ENCODE data around the gene PRKN. TPM values are rescaled to one million over a fixed set of nuclear protein-coding genes. Genes with fewer than 3 reads are reported as not detected.

PRKN gene
- total RNA-seq, 1 donor from 2014 or later: 1.3 TPM

DNA sequence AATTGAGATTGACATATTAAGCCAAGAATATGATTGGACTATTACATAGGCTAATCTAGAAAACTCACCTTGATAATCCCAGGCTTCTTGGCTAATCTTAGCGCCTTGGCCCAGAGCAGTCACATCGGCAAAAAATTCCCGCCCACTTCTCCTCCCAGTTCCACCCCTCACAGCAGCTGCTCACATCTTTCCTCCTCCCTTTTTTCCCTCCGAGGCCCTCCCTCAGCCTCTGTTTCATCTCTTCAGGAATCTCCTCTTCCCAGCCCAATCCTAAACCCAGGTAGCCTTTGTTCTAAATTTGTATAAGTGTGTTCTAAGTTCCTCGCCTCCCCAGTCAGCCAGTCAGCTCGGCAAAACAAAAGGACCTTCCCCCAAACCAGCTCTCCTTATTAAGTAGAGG is 184.3 kb downstream of the PRKN start:
- no peak overlapping the region for H3K9ac ChIP-seq (ENCODE audit: low read length)
- H3K4me3 Mint-ChIP-seq (ENCODE audit: unreplicated experiment): no peak overlapping the region
- FAIRE-seq (no peak), DNase-seq (ENCODE audit: low read depth) (no peak)
- no peaks in the 10 kb centered on the region for H4K20me1 ChIP-seq (ENCODE audit: insufficient read depth, low read length)
- H3K27me3 Mint-ChIP-seq (ENCODE audit: low read depth, unreplicated experiment): peaks cover 1% of the 10 kb centered on the region
- H3K27ac Mint-ChIP-seq (ENCODE audit: unreplicated experiment): no peak overlapping the region
- no peaks in the 10 kb centered on the region for H3K36me3 ChIP-seq (ENCODE audit: insufficient read depth, low read length)
- no peaks in the 10 kb centered on the region for H3K27me3 ChIP-seq (ENCODE audit: insufficient read depth, low read length)
- no peaks in the 10 kb centered on the region for H3K79me2 ChIP-seq (ENCODE audit: insufficient read depth, low read length)
- no peaks in the 10 kb centered on the region for H3K9me3 ChIP-seq (ENCODE audit: insufficient read depth, low read depth, low read length)
- no peaks in the 10 kb centered on the region for H3K36me3 Mint-ChIP-seq (ENCODE audit: low read depth, unreplicated experiment)
- H3K9me3 Mint-ChIP-seq (ENCODE audit: unreplicated experiment): no peaks in the 10 kb centered on the region
- H3K4me2 ChIP-seq (ENCODE audit: low read length): no peak overlapping the region
- no peaks in the 10 kb centered on the region for H3K4me1 ChIP-seq (ENCODE audit: insufficient read depth, low read length)
- no peak overlapping the region for H3K4me3 ChIP-seq (ENCODE audit: insufficient read depth, low read depth, low read length)
- H3K27ac ChIP-seq (ENCODE audit: low read depth, low read length): no peak overlapping the region
- TF ChIP-seq EZH2 (IDR thresholded peaks at IDR 0.05; ENCODE audit: insufficient read depth, low read length) (no peak), CTCF (IDR thresholded peaks at IDR 0.05; ENCODE audit: insufficient read depth, low read depth, low read length) (no peak)
- no peak overlapping the region for H2AFZ ChIP-seq (ENCODE audit: low read depth, low read length)
- peaks cover 2% of the 10 kb centered on the region for H3K4me1 Mint-ChIP-seq (ENCODE audit: low read depth, unreplicated experiment)

DNA sequence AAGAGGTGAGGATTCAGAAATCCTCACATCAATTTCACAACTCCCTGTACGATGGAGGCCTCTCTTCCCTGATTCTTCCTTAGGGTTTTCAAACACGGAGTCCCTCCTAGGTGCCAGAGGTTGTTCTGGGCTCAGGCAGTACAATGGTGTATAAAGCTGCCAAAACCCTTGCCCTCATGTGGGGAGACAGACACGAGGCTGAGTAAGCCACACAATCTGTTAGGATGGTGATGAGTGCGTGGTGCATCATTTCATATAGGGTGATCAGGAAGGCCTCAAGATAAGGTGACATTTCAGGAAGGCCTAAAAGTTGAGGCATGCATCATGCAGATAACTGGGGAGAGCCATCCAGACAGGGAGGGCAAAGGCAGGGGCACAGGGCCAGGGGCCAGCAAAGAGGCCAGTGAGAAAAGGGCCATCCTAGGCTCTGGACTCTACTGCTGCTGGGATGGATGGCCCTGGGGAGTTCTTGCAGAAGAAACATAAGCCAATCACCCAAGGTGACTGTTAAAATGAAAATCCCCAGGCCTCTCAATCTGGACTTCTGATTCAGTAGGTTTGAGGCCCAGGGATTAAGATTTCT is 186.5 kb downstream of the PRKN start:
- Histone ChIP-seq H3K27me3 (ENCODE audit: insufficient read depth, low read length) (no peaks in the 10 kb centered on the region), H3K4me3 (ENCODE audit: insufficient read depth, low read depth, low read length) (no peak overlapping the region), H3K79me2 (ENCODE audit: insufficient read depth, low read length) (no peaks in the 10 kb centered on the region), H3K9ac (ENCODE audit: low read length) (no peak overlapping the region), H3K4me2 (ENCODE audit: low read length) (no peak overlapping the region), H3K27ac (ENCODE audit: low read depth, low read length) (no peak overlapping the region), H2AFZ (ENCODE audit: low read depth, low read length) (no peak overlapping the region), H3K4me1 (ENCODE audit: insufficient read depth, low read length) (no peaks in the 10 kb centered on the region), H4K20me1 (ENCODE audit: insufficient read depth, low read length) (no peaks in the 10 kb centered on the region), H3K36me3 (ENCODE audit: insufficient read depth, low read length) (no peaks in the 10 kb centered on the region), H3K9me3 (ENCODE audit: insufficient read depth, low read depth, low read length) (no peaks in the 10 kb centered on the region)
- FAIRE-seq (no peak), DNase-seq (ENCODE audit: low read depth) (no peak)
- H3K27me3 Mint-ChIP-seq (ENCODE audit: low read depth, unreplicated experiment): peaks cover 6% of the 10 kb centered on the region
- peaks cover 2% of the 10 kb centered on the region for H3K4me1 Mint-ChIP-seq (ENCODE audit: low read depth, unreplicated experiment)
- no peaks in the 10 kb centered on the region for H3K36me3 Mint-ChIP-seq (ENCODE audit: low read depth, unreplicated experiment)
- no peak overlapping the region for H3K27ac Mint-ChIP-seq (ENCODE audit: unreplicated experiment)
- no peak for TF ChIP-seq CTCF (IDR thresholded peaks at IDR 0.05; ENCODE audit: insufficient read depth, low read depth, low read length)
- TF ChIP-seq EZH2 (IDR thresholded peaks at IDR 0.05; ENCODE audit: insufficient read depth, low read length): no peak
- H3K9me3 Mint-ChIP-seq (ENCODE audit: unreplicated experiment): no peaks in the 10 kb centered on the region
- no peak overlapping the region for H3K4me3 Mint-ChIP-seq (ENCODE audit: unreplicated experiment)

- Mint-ChIP-seq H3K36me3 (ENCODE audit: low read depth, unreplicated experiment) (no peaks in the 10 kb centered on the region), H3K4me3 (ENCODE audit: unreplicated experiment) (no peak overlapping the region), H3K27ac (ENCODE audit: unreplicated experiment) (no peak overlapping the region), H3K27me3 (ENCODE audit: low read depth, unreplicated experiment) (peaks cover 6% of the 10 kb centered on the region), H3K4me1 (ENCODE audit: low read depth, unreplicated experiment) (peaks cover 2% of the 10 kb centered on the region), H3K9me3 (ENCODE audit: unreplicated experiment) (no peaks in the 10 kb centered on the region)
- no peaks in the 10 kb centered on the region for H4K20me1 ChIP-seq (ENCODE audit: insufficient read depth, low read length)
- H3K4me3 ChIP-seq (ENCODE audit: insufficient read depth, low read depth, low read length): no peak overlapping the region
- H3K9ac ChIP-seq (ENCODE audit: low read length): no peak overlapping the region
- no peak overlapping the region for H3K27ac ChIP-seq (ENCODE audit: low read depth, low read length)
- DNase-seq (ENCODE audit: low read depth) (no peak), FAIRE-seq (no peak)
- no peaks in the 10 kb centered on the region for H3K4me1 ChIP-seq (ENCODE audit: insufficient read depth, low read length)
- H3K9me3 ChIP-seq (ENCODE audit: insufficient read depth, low read depth, low read length): no peaks in the 10 kb centered on the region
- H3K36me3 ChIP-seq (ENCODE audit: insufficient read depth, low read length): no peaks in the 10 kb centered on the region
- H3K4me2 ChIP-seq (ENCODE audit: low read length): no peak overlapping the region
- no peak overlapping the region for H2AFZ ChIP-seq (ENCODE audit: low read depth, low read length)
- H3K27me3 ChIP-seq (ENCODE audit: insufficient read depth, low read length): no peaks in the 10 kb centered on the region
- no peaks in the 10 kb centered on the region for H3K79me2 ChIP-seq (ENCODE audit: insufficient read depth, low read length)
- TF ChIP-seq EZH2 (IDR thresholded peaks at IDR 0.05; ENCODE audit: insufficient read depth, low read length) (no peak), CTCF (IDR thresholded peaks at IDR 0.05; ENCODE audit: insufficient read depth, low read depth, low read length) (no peak)
Observed at GRCh38 chr6:162539321-162539720, 188.2 kb downstream of the PRKN start.
